D721Med (cell line): ENCODE measurements around the gene LRRC42.
"Not testable (repeated sequence)": the region's sequence is repeated elsewhere in the genome, so short reads cannot be mapped to it uniquely, and the experiment has no call there.

Experiments used
- DNase-seq: peaks from one replicate; pipeline ENCODE4 v3.0.0; 2011; ENCODE audit warnings: low spot score; ENCODE audit not compliant: insufficient read length
- FAIRE-seq: peaks from 2 replicates; lab custom pipeline; 2011; peaks lifted over from hg19 to GRCh38; lab: Jason Lieb, UNC
- CTCF ChIP-seq: IDR thresholded peaks from 2 replicates; pipeline ENCODE4 v1.5.1; 2012; ENCODE audit warnings: mild to moderate bottlenecking, control low read depth; ENCODE audit not compliant: insufficient read depth; ENCODE audit errors: missing control alignments

Gene LRRC42

GRCh38 chr1:53998223-53998622, 52.1 kb downstream of the LRRC42 start:
- no peak for DNase-seq
- no peak for FAIRE-seq
- TF ChIP-seq CTCF, result no peak

- no peak for TF ChIP-seq CTCF
- FAIRE-seq, result no peak
- DNase-seq, result no peak
Measured at GRCh38 chr1:53999920-54000319, 53.8 kb downstream of the LRRC42 start.

GRCh38 chr1:54001591-54001990, 55.4 kb downstream of the LRRC42 start:
- DNase-seq, result no peak
- no peak for TF ChIP-seq CTCF
- no peak for FAIRE-seq

GRCh38 chr1:54002544-54003248, 56.5 kb downstream of the LRRC42 start:
- FAIRE-seq (no peak), DNase-seq (no peak)
- no peak for TF ChIP-seq CTCF

- no peak for DNase-seq
- no peak for TF ChIP-seq CTCF
- no peak for FAIRE-seq
Measured at GRCh38 chr1:54003249-54003646, 57.1 kb downstream of the LRRC42 start.

- DNase-seq, FAIRE-seq: not testable (repeated sequence)
Measured at GRCh38 chr1:54003750-54004480, 57.8 kb downstream of the LRRC42 start.

GRCh38 chr1:54004481-54005049, 58.4 kb downstream of the LRRC42 start:
- FAIRE-seq (no peak), DNase-seq (no peak)
- TF ChIP-seq CTCF, result no peak
